Measurements from ENCODE around the gene MACROH2A1.

The MACROH2A1 gene

DNA sequence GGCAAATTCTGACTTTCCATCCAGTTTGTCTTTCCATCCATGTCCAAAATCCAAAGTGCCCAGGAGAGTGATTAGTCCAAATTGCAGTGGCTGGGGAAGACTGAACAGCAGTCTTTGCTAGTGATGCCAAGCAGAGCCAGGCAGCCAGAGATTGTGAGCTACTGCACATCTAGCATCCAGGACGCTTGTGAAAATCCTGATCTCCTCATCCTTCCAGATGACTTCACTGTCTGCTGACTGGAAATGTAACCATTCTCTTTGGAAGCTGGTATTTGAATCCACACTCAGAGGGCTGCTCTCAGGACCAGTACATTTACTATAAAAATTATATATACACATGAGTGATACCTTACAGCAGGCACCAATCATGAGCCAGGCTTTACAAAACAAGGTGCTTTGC lies 49.6 kb downstream of the MACROH2A1 start:
- no peak for DNase-seq

DNA sequence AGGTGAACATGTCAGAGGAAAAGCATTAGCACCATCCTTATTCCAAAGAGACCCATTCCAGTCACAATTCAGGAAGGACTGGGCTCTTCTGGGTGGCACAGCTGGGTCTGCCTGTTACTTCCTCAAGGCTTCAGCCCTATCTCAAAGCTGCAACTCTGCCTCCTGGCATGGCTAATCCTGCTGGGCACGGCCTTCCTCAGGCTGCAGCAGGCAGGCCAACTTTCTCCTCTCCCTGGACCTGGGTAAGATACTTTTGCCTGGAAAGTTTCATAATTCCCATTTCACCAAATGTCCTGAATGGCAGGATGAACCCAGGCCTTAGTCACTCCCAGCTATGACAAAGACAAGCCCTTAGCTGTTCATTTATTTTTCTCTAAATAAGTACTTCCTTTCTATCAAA lies 50.1 kb downstream of the MACROH2A1 start:
- no peak for DNase-seq

DNA sequence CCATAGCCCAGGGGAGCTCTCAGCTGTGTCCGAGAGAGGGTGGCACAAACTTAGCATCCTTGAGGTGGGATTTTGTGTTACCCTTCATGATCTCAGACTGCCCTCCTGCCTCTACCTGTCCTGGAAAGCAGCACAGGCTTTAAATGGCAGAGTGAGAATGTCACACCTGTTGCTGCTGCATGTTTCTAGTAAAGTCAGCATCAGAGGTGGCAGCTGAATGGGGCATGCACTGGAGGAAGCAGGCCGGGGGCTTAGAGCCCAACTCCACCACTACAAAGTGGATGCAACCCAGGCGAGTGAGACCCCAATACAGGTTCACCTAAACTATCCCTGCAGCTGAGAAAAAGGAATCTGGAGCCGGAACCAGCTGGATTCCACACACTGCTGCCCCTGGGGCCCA lies 51.6 kb downstream of the MACROH2A1 start:
- no peak for DNase-seq

DNA sequence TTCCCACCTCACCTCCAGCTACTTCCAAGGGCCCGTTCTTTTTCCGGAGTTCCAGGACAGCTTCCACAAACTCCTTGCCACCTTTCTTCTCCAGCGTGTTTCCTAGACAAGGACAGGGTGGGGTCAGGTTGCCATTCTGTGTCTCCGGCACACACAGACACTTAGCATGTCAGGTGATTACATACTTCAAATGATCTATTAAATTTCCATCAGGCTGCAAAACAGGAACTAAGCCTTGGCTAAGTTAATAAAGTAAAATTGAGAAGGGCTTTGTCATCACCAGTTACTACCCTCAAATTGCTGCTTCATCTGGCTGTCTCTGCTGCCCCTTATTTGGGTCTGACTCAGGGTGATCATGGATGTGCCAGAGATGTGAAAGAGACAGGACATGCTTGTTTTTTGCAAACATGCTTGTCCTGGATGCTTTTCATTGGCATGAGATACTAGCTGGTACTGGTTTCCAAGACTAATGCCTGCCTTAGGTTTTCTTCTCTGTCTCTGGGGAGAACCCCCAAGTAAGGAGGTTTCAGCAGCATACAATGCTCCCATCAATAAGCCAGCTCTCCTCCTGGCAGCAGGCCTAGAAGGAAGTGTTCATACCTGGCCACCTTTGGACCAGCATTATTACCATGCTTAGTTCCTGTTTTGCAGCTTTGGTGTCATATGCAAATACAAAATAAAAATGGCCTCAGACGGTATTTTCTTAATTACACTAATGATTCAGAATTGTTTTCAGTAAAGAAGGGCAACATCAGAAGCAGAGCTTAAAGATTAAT lies 52.9 kb downstream of the MACROH2A1 start:
- DNase-seq, result no peak

DNA sequence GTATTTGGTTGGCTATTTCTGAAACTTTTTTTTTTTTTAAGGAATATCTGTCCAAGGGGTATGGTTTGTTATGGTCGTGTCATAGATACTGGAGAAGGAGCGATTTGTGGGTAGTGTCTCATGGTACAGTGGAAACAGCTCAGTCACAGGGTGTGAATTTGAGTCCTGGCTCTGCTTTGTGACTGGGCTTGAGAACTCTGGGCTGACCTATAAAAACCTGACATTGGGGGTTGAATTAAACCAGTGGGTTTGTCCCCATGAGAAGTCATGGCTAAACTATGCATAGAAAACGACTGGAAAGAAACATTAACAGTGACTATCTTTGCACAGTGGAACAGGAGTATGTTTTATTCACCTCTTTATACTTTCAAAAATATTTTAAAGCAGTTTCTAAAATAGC lies 54.7 kb downstream of the MACROH2A1 start:
- no peak for DNase-seq

DNA sequence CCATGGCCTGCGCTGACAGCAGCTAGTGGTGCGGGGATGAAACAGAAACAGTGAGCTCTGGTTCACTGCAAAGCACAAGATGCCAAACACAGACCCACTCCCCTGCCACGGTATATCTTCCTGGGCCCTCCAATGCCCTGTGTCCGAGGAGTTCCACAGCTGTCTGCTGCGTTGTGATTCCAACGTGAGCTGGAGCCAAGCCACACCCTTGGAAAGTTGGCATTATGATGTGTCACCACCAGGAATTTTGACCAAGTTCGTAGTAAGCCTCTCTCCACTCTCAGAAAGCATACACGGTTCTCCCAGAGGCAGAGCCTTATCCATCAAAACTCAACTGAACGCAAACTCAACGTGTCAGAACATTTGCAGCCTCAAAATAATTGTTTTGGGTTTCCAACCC lies 55.6 kb downstream of the MACROH2A1 start:
- no peak for DNase-seq

DNA sequence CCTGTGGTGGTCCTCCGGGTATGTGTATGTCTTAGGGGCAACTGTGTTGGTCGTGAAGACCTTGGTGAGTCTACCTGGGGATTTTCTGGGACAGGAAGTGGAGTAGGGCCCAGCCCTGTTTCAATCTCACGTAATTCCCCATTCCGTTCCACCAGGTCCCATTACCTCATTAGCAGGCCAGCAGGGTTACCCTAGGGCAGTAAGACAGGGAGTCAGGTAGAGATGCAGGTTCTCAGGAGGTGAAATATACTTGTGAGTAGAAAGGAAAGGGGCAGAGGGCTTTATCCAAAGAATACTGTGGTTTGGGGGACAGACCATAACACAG lies 56.5 kb downstream of the MACROH2A1 start:
- DNase-seq, result no peak

DNA sequence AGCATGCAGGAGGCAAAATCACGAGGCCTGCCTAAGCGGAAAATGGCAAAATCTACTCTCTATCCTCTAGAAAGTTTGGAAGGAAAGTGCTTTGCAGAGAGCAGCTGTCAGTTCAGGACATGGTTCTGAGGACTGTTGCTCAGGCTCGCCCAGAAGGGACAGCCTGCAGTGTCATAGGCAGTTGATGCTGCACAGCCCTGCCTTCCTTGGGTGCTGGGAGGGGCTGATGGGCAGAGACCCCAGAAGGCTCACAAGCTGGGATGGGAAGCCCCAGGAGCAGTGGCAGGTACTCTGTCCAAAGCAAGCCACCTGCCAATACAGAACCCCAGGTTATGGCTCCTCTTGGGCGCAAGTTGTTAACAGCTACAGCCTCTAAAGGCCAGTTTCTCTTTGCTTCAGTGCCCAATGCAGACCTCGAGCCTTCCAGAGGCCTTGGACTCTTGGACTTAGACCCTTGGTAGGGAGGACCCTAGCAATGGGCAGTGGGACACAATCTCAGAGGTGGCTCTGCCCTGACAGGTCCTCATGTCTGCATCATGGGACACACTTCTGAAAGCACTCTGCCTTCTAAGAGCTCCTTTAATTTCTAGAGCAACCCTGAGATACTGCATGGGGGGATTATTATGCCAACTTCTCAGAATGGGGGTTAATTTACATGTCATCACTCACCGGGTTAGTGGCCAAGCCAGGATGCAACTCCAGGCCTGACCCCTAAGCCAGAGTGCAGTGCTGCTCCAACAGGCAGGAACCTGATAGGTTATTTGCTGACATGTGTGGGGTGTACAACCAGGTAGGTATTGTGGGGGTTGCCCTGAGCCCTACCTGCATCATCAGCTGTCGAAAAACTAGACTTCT lies 57.1 kb downstream of the MACROH2A1 start:
- DNase-seq, result no peak

DNA sequence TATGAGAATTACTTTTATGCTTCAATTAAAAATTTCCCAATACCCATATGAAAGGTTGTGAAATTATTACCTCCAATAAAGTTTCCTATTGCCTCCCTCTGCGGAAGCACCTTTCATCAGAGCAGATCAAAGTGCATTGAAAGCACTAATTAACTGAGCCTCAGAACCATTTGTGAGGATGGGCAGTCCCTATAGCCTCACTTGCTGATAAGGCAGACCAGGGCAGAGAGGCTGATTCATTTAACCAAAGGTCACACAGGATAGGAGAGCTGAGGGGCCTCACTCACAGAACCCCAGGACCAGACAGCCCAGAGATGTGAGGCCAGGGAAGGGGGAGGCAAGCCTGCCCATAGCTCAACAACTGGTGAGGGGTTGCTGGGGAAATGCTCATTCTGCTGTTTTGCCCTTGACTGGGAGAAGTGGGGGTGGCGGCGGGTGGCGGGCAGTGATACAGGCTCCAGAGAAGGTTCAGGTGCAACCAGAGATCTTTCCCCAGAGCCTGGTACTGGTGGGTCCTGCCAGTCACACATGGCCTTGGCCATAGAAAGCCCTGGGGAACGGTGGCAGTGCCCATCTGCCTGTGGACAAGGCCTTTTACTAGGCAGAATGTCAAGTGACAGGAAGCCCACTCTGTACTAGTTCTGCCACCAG lies 57.9 kb downstream of the MACROH2A1 start:
- DNase-seq, result no peak

DNA sequence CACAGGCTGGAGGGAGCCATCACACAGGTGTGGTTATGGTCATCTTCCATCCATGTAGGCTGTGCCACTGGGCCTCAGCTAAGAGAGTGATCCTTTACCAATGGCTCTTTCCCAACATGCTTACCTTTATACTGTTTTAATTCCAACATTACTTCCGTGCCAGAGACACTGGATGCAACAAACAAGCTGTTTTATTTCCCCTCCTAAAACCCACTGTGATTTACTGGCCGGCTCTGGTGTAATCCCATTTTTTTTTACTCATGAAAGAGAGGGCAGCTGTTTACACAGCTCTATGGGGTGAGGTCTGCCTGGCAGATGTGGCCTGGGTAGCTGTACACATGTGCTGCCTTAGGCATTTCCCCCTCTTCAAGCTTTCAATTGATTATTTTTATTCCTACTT lies 58.5 kb downstream of the MACROH2A1 start:
- no peak for DNase-seq

DNA sequence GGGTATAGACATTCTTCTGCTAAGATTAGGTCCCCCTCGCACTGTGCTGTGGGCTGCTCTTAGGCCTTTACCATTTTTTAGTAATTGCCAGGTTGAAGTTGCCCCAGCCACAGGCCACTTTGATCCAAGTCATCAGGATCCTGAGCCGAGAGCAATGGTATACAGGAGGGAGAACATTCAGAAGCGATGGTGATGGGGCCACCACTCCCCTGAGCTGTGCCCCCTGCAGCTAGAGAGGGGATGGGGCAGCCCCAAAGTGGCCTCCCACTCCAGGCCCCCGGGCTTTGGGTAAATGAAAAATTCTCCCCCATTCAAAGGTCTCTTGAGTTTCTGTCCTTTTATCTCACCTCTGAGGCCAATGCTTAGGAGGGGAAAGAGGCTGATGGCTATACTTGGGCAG lies 59.4 kb downstream of the MACROH2A1 start:
- DNase-seq, result no peak

DNA sequence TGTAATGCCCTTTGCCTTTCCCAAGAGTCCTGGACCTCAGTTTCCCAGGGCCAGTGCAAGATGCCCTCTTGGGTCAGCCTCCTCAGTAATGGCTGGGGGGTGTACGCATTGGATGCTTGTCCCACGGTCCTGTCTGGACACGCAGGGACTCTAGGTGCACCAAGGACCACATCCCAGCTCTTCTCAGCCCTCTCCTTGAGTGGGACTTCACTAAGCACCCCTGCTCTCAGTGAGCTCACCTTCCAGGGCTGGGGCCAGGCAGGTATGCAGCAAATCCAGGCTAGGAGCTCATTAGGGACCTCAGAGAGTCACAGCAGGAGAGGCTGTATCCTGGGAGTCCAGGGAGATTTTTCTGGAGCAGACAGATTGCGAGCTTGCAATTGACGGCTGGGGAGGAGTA lies 59.8 kb downstream of the MACROH2A1 start:
- no peak for DNase-seq

DNA sequence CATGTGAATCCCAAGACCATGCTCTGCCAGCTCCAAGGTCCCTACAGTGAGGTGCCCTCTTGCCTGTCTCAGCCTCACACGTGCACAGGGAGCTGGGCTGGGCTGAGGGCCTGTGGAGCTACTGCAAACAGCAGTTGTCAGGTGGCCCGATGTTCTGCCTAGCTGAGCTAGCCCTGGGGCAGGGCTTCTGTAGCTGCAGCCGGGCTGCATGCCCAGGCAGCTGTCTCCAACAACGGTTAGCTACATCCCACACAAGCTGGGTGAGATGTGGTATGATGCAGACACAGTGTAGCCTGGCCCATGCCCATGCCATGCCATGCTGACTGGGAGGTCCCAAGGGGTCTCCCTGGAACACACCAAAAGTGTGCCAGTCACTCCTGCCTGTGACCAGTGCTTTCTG lies 62.0 kb downstream of the MACROH2A1 start:
- DNase-seq, result no peak

DNA sequence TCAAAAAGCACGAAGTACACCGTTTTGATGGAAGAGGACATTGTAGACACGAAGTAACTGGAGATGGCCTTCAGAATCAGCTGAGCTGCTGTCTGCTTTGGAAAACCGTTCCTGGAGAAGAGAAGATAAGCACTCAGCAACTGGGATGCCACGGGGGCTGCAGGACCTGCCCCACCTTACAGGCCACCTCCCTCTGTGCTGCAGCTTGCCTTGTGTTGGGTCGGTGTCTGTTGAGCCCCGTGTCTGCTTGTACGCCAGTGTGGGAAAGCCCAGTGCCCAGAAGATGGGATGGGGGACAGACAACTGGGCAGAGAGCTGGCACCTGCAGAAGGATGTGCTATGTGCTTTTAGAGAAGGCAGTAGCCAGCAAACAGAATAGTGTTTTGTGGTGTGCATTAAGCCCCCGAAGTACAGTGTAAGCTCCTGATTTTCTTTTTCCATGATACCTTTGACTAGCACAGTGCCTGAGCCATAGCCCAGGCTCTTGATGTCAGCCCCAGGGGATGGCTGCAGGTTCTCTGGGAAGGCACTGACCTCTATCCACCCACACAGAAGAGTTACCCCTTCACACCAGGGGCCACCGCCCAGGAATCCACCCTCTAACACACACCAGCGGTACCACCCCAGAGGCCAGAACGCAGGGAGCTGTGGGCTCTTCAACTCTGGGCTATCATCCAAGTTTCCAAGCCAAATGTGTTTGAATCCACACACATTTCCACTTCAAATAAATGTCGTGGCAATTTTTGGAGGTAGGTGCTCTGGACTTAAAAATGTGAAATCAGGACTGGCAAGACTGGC lies 63.8 kb downstream of the MACROH2A1 start:
- DNase-seq, result no peak

DNA sequence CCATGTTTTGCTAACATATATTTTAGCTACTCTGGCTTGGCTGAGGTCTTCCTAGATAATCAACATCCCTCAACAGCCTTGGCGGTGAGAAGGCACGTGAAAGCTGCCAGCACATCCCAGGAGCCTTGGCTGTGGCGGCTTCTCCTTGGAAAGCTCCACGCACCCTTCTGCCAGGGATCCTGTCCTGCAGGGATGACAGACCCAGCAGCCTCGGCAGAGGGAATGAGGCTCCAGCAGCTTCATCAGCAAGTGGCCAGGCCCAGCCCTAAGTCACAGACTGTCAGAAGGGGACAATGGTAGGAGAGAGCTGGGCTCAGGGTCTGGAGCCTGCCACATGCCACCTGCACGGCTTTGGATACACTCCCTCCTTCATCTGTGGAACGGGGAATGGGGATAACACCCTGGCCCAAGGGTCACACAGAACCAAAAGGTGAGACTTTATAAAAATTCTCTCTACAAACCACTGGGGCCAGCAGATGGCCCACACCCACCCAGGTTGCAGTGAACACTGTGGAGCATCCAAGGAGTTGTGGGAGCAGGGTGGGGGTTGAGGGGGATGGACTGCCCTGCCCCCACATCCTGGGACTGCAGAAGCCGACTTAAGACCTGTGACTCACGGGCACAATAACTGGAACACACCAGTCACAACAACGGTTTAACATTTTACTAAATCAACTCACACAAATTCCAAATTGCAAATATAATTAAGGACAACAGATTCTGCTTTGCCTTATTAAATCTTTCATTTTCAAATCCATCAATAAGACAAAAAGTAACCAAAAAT lies 65.1 kb downstream of the MACROH2A1 start:
- no peak for DNase-seq

DNA sequence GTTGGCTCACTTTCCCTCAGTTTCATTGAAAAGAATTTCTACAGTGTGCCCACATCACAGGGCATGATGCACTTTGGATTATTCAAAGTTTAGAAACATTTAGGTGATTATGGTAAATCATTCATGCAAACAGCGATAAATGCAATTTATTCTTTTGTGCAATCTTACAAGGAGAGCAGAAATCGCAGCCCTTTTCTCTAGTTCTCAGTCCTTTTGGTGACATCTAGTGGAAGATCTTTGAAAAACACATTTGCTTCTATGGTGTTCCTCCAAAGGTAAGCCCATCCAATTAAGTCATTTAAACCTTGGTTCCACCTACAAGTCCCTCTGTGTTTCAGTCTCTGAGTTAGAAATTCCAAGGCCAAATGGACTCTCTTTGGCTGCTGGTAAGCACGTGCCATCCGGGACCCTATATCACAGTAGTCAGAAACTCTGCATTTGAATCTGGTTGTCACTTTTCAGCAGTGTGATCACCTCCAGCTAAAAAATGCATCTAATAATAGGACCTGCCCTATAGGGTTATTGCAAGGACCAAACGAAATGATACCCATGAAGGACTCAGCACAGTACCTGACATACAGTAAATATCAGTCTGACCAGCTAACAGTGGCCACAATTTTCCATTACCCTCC lies 66.4 kb downstream of the MACROH2A1 start:
- no peak for DNase-seq

DNA sequence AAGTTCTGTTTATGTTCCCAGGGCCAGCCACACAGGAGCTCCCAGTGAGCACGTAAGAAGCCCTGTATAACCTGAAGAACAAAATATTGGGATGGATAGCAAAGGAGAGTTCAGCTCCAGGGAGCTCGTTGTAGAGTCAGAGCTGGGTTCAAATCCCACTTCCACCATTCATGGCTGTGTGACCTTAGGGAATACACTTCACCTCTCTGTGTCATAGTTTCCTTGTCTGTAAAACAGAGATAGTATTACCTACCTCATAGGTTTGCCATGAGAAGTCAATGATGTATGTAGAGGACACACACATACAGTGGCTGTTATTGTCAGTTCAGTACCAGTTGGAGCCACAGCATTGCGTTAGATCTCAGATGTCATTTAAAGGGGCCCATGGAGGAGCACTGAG lies 67.4 kb downstream of the MACROH2A1 start:
- DNase-seq, result no peak

DNA sequence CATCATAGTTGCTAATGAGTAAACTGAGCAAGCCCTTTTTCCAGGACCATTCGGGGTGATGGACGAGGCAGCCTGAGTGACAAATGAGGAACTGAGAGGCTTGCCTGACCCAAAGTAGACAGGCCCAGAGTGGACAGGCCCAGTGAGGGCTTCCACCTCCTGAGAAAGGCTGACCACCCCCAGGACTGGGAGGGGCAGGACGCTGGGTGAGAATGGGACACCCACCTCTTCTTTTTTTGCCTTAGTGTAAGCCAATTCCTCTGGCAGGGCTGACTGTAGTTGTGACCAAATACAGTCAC lies 68.3 kb downstream of the MACROH2A1 start:
- DNase-seq, result no peak

DNA sequence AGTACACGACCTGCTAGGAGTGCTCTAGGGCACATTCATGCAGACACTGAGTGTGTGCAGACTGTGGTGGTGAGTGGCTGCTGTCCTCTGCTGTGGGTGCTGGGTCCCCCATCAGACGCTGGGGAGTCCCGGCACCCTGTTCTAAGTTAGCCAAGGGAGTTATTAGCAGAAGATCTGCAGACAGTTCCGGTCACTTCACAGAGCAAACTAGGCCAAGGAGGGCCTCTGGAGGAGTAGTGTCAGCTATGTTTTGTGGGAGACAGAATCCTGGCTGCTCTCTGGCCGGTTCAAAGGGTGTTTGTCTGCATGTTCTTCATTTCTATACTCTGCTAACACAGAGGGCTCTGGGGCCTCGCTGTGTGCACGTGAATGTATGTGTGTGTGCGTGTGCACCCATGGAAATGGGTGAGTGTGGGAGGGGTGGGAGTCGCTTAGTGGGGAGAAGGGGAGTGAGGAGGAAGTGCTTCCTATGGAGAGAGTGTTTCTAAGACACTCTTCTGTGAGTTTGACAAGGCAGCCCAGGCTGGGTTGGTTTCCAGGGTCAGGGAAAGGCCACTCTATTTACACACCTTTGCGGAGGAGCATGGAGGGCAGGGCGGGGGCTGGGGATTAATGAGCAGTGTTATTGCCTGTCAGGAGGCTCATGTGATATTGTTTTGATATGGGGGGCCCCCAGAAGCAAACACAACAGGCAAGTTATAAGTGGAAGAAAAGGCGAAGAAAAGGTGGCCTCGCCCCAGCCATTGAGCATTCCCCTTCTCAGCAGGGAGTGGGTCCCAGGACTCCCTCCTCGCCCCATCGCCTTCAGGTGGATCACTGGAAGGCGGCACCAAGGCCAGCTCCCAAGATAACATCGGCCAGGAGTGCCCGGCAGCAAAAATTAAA lies 68.9 kb downstream of the MACROH2A1 start:
- no peak for DNase-seq

DNA sequence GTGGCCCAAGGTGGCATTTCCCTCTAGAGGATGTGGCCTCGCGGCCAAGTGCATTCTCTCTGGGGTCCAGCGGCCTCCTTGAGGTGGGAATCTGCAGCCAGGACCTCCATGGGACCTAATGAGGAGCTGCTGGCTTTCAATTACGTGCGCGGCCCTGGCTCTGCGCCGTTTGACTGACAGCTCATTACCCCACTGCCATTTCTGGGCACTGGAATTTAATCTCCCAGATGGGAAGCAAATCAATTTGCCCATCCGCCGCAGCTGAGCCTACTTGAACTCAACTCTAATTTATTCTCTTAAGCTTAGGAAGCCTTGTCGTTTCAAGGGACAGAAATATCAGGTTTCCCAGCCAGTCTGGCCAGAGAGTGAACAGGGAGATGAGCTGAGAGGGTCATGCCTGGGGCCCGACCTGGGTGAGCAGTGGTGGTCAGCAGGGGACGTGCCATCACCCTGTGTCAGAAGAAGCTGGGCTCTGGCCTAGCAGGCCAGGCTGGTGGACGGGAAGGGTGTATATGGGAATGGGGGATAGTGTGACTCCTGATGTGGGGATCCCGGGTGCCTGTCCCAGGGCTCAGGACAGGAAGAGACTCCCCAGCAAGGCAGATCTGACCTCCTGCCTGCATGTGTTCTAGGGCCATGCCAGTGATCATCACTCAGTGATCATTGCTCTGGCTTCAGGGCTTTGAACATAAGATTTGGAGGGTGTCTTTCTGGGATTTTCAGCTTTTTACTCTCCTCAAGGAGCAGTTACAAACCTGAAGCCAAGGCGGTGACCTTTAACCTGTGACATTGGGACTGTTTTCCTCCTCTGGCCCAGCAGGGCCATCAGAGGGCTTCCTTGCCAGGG lies 69.7 kb downstream of the MACROH2A1 start:
- DNase-seq, result no peak

Data from stimulated activated CD4-positive, alpha-beta T cell treated with anti-CD3 and anti-CD28 coated beads, Interleukin-12 subunit alpha, Interleukin-12 subunit beta, amount 100 ng/mL, for 4 hours (primary cell).